Mesenteric fat pad (tissue), 1 donor: Measurements from ENCODE around the gene CDK15. TPM values are rescaled to one million over a fixed set of nuclear protein-coding genes. Genes with fewer than 3 reads are reported as not detected.

Experiments used
- DNase-seq: peaks from one replicate; pipeline ENCODE4 v3.0.0-alpha.2; 2020; ENCODE audit warnings: low spot score
- total RNA-seq: library from RNA; stranded (reverse); fragmentation: NEBNext Ultra II Directional; extraction: Animal tissue kit (Norgen Biotek cat#: 25700); gene quantifications from one replicate; pipeline ENCODE4 v1.2.1, GENCODE V29; 2021
- donor health status: DM: yes; HTN: yes; CAD: no.

Gene CDK15
- total RNA-seq, 1 donor from 2014 or later, result 1.9 TPM

GRCh38 chr2:201907563-201907881, 101.2 kb downstream of the CDK15 start:
- no peak for DNase-seq

DNA sequence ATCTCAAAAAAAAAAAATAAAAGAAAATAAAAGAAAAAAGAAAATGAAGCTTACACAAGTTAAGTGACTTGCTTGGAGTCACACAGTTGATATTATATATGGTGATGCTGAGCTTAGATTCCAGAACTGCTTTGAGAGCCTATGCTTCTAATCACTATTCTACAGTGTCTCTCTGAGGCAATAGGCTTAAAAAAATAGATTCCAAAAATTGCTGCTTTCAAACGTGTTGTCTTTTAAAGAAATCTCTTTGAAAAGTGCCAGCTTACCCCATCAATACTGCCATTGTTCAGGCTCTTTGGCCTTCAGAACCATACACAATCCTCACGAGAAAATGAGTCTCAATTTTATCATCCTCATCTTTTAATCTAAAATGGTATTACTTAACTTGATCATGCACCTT, 102.6 kb downstream of the CDK15 start:
- DNase-seq, result no peak

DNA sequence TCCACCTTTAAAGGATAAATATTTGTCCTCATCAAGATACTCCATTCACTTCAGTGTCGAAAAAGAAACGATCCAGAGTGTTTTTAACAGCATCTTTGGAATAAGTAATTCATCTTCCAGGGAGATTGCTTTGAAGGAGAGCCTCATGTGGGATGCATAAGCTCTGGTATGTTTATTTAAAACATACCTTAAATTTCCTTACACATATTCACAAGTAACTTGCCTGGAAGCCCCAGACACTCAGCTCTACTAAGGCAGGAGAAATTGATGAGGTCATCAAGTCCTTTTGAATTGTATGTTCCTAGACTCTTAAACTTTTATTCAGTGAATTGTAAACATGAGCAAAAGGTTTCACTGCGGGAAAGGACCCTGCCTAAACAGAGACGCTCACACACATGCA, 103.0 kb downstream of the CDK15 start:
- no peak for DNase-seq

GRCh38 chr2:201909961-201910361, 103.6 kb downstream of the CDK15 start:
- no peak for DNase-seq

DNA sequence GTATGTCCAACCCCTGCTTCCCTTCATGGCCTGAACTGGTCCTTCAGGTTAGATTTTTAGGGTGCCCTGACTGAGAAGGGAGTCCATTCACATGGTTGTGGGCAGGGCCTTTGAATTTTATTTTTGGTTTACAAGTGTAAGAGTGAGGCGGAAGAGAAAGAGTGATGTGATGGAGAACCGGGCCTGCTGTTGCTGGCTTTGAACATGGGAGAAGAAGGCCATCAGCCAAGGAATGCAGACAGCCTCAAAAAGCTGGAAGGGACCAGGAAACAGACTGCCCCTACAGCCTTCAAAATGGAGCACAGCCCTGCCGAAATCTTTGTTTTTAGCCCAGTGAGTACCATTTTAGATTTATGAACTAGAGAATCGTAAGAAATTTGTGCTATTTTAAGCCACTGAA, 105.0 kb downstream of the CDK15 start:
- DNase-seq, result peak; percentile 41

DNA sequence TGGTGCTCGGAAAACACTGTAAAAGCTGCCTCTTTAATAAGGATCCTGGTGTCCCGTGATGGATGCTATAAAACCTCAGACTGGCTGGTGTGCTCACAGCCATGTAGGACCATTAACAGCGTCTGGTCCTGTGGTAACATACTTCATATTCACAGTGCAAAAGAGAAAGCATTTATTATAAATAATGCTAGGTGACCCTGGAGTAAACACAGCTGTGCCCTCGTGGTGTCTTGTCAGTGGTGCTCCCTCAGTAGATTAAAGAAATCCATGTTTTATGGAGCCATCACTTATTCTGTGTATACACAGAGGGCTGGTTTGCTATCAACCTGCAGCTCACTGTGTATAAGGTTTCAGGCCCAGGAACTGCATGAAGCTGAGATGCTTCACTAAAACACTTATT, 106.9 kb downstream of the CDK15 start:
- peak; percentile 3 for DNase-seq

- peak; percentile 6 for DNase-seq
Measured at GRCh38 chr2:201915446-201915845, 109.1 kb downstream of the CDK15 start.

DNA sequence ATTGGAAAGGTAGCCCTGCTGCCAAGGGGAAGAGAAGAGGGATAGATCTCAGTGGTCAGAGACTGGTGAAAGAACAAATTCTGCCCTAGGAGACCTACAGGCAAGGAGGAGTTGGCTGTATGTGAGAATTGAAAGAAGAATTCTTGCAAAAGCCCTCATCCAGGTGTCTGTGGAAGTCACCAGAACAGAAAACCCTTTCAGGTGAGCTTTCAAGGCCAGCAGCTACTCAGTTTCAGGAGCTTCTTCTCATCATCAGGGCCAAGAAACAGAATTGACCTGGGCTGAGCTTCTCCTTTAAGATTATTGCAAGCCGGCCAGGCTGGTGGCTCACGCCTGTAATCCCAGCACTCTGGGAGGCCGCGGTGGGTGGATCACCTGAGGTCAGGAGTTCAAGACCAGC, 110.2 kb downstream of the CDK15 start:
- no peak for DNase-seq

- peak; percentile 12 for DNase-seq
Measured at GRCh38 chr2:201918616-201919307, 112.4 kb downstream of the CDK15 start.

- peak; percentile 24 for DNase-seq
Measured at GRCh38 chr2:201919308-201919634, 112.9 kb downstream of the CDK15 start.

DNA sequence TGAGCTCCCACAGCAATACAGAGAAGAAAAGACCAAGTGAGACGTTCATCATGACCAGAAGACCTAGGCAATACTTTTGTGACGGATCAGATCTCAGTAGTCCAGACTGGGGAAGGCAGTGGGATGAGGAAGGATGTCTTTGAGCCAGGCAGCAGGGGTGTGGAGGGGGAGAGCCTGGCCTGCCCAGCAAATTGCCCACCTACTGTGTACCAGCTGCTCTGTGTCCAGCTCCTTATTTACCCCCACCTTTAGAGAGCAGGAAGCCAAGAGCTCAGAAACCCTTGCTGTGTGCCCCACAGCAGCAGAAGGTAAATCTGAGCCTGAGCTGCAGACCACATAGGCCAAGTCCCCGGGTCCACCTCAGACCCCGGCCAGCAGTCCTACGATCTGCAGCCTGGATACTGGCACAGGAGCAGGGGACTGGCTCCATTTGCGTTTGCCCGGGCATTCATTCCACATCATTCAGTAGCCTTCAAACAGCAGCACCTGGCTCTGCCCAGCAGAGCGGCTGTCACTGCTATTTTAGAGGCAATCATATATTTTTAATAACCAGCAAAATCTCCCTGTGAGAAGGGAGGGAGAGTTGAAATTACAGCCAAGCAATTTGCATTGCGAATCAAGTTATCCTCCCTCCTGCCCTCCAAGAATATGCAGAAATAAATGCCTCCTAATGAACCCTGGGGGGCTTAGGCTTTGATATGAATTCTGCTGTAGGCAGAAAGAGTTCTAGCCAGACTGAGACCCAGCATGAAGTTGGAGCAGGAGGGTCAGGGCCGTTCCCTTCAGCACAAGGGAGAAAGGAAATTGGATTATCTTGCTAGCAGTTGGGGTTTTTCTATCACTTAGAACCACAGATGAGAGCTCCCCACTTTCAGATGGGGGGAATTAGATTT, 117.3 kb downstream of the CDK15 start:
- DNase-seq, result peak; percentile 65

DNA sequence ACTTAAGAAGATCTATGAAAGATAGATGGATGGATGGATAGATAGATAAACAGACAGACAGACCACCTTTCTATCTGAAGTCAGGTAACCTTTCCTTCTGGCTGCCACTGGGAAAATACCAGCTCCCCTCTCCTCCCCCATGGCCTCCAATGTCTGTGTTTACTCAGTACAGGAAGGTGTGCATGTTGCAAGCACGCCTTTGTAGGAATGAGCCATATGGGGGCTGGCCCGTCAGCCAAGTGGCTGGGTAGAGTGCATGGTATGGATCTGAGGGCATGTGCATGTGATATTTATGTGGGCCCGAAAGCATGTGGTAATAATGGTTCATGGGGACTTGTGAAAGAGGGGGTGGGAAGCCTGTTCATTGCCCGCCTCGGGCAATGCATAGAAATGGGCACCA, 118.1 kb downstream of the CDK15 start:
- DNase-seq, result peak; percentile 65

DNA sequence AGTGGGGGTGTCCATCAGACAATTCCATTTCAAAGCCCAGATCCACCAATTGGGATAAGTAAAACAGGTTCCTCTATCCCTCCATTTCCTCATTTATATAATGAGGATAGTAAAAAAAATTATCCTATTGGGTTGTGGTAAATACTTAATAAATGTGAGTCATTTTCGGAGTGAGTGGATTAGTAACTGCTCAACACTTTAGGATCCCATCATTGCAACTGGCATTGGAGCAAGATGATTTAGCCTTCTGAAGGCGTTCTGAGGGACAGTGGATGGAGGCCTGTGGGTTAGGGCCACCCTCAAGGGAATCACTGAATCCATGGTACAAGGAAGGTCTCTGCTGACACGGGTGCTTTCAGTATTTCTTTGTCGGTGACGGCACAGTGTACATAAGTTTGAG, 118.7 kb downstream of the CDK15 start:
- DNase-seq, result no peak

- DNase-seq, result no peak
Measured at GRCh38 chr2:201926067-201926466, 119.7 kb downstream of the CDK15 start.

- peak; percentile 37 for DNase-seq
Measured at GRCh38 chr2:201928363-201928762, 122.0 kb downstream of the CDK15 start.

- peak; percentile 14 for DNase-seq
Measured at GRCh38 chr2:201929281-201930026, 123.1 kb downstream of the CDK15 start.

DNA sequence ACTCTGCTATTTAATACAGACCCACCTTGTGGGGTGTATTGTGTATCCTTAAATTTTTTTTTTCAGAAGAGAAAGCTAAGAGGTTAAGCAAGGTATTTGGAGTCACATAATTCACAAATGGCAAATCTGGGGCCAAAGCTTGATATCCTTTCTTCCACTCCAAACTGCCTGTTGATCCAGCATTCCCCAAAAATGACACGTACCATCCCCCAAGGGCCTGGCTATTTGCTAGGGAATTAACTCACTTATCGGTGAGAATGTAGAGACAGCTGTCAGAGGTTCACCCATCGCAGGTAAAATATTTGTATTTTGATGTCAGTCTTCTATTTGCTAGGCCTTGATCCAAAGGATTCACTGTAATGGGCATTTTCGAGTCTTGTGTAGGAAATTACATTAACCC, 123.7 kb downstream of the CDK15 start:
- no peak for DNase-seq

- DNase-seq, result peak; percentile 33
Measured at GRCh38 chr2:201930831-201931230, 124.5 kb downstream of the CDK15 start.

- no peak for DNase-seq
Measured at GRCh38 chr2:201931475-201931874, 125.1 kb downstream of the CDK15 start.

DNA sequence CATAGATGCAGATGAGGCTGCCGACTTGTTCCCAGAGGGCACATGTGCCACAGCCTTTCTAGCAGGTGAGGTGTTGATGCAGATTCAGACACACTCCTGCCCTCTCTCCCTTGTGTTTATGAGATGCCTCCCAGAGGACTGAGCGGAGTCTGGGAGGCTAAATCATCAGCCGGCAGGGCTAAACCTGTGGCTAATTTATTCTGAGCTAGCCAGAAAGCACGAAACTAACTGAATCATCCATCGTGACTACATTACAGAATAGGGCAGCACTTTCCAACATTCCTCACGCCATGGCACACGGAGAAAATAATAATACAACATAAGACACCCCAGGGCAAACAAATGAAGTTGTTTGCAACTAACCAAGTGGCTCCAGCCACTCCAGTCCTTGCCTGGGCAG, 125.6 kb downstream of the CDK15 start:
- DNase-seq, result no peak

- peak; percentile 30 for DNase-seq
Measured at GRCh38 chr2:201932511-201932910, 126.2 kb downstream of the CDK15 start.

GRCh38 chr2:201933792-201934237, 127.5 kb downstream of the CDK15 start:
- DNase-seq, result peak; percentile 57
